ENCODE results near the gene VAV2. TPM values are rescaled to one million over a fixed set of nuclear protein-coding genes. Genes with fewer than 3 reads are reported as not detected.

The VAV2 gene
- total and polyA plus RNA-seq, 4 donors, result 4.9 to 26.4 (median 17.0) TPM

DNA sequence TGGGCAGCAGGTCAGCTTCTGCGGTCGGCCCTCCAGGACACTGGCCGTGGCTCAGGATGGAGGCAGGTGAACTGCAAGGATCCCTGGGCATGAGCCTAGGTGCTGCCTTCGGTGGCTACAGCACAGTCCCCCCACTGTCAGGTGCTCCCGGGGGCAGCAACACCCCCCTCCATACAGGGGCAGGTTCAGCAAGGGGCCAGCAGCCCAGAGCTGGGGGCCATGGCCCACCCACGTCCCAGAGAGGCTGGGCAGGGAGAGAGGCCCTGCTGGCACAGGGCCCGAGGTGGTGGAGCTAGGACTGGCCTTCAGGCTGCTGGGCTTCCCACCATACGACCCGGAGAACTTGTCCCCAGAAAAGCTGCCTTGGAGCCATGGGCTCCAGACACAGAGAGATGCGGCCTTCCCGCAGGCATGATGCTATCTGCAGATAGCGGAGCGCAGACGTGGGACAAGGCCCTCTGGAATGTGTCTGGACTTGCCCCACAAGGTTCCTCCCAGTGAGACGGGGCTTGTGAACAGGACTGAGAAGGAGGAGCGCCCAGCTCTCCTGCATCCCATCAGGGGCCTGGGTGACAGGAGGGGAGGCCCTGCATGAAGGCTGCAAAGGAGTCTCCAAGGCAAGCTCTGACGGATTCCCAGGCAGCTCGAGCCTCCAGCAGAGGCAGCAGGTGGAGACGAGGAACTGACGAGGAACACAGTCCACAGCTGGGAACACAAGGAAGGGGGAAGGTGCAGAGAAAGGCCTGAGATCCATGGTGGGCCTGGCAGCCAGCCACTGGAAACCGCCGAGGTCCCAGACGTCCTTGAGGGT is 111.1 kb downstream of the VAV2 start:
- WGBS, result 73% methylated on average over 23 of the region's 23 CpGs
- no peaks in the 10 kb centered on the region for H3K36me3 ChIP-seq (ENCODE audit: control insufficient read depth in 4 of 4, insufficient read depth in 3 of 4, low read depth in 1 of 4, low read length in 3 of 4)

DNA sequence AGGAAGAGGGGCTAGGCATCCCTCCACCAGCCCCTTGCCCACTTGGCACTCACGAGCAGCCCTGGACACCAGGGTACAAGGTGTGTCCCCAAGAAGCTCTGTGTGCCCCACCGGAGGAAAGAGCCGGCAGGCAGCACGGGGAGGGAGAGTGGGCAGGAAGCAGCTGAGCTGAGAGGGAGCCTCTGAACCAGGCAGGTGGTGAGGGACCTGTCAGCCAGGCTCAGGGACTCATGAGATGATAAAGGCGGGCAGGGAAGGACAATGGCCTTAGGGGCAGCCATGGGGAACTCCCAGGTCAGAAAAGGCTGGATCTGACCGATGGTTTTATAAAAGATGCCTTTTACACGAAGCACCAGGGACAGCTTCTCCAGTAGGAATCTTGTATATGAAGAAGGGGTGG is 112.0 kb downstream of the VAV2 start:
- TF ChIP-seq FOXA1 (IDR thresholded peaks at IDR 0.05) (no peak), FOXA2 (IDR thresholded peaks at IDR 0.05) (no peak), GABPA (IDR thresholded peaks at IDR 0.05 in 1 of 2, conservative IDR thresholded peaks at IDR 0.05 in 1 of 2) (no peak), HNF4G (IDR thresholded peaks at IDR 0.05) (no peak), EGR1 (IDR thresholded peaks at IDR 0.05; ENCODE audit: low read depth in 2 of 2) (no peak), RXRA (IDR thresholded peaks at IDR 0.05) (peak in 1 of 2 donors; percentile 30), NR2F2 (IDR thresholded peaks at IDR 0.05) (no peak), ZBTB33 (IDR thresholded peaks at IDR 0.05) (no peak), RAD21 (IDR thresholded peaks at IDR 0.05) (no peak)
- Histone ChIP-seq H3K4me3 (ENCODE audit: low read depth in 1 of 3, low read length in 3 of 3) (no peak overlapping the region), H3K9me3 (ENCODE audit: control insufficient read depth in 4 of 4, low read length in 3 of 4) (no peaks in the 10 kb centered on the region), H3K27me3 (ENCODE audit: control insufficient read depth in 4 of 4, insufficient read depth in 4 of 4, low read length in 3 of 4) (no peaks in the 10 kb centered on the region), H3K36me3 (ENCODE audit: control insufficient read depth in 4 of 4, insufficient read depth in 3 of 4, low read depth in 1 of 4, low read length in 3 of 4) (no peaks in the 10 kb centered on the region), H3K4me1 (ENCODE audit: control insufficient read depth in 4 of 4, insufficient read depth in 4 of 4, low read length in 3 of 4) (peaks cover 40 to 98% (median 75%) of the 10 kb centered on the region in 4 donors), H3K27ac (ENCODE audit: low read depth in 1 of 2, low read length in 2 of 2) (peak overlapping the region; percentile 84 to 99), H3K9ac (ENCODE audit: low read depth in 1 of 2, low read length in 2 of 2) (peak overlapping the region in 1 of 2 donors; percentile 51)
- DNase-seq (ENCODE audit: low spot score), result no peak
- WGBS, result 65% methylated on average over 7 of the region's 7 CpGs

More for the DNA sequence above, 111.1 kb downstream of the VAV2 start:
- Histone ChIP-seq H3K4me3 (ENCODE audit: low read depth in 1 of 3, low read length in 3 of 3) (no peak overlapping the region), H3K27ac (ENCODE audit: low read depth in 1 of 2, low read length in 2 of 2) (peak overlapping the region; percentile 84 to 99), H3K9ac (ENCODE audit: low read depth in 1 of 2, low read length in 2 of 2) (peak overlapping the region; percentile 50 to 69), H3K9me3 (ENCODE audit: control insufficient read depth in 4 of 4, low read length in 3 of 4) (no peaks in the 10 kb centered on the region), H3K27me3 (ENCODE audit: control insufficient read depth in 4 of 4, insufficient read depth in 4 of 4, low read length in 3 of 4) (no peaks in the 10 kb centered on the region), H3K4me1 (ENCODE audit: control insufficient read depth in 4 of 4, insufficient read depth in 4 of 4, low read length in 3 of 4) (peaks cover 44 to 98% (median 78%) of the 10 kb centered on the region in 4 donors)
- no peak for DNase-seq (ENCODE audit: low spot score)
- no peak for TF ChIP-seq GABPA (IDR thresholded peaks at IDR 0.05 in 1 of 2, conservative IDR thresholded peaks at IDR 0.05 in 1 of 2)
- TF ChIP-seq, protein P1, sequence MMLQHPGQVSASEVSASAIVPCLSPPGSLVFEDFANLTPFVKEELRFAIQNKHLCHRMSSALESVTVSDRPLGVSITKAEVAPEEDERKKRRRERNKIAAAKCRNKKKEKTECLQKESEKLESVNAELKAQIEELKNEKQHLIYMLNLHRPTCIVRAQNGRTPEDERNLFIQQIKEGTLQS (IDR thresholded peaks at IDR 0.05), result no peak

GRCh38 chr9:133879615-133880014 is 112.5 kb downstream of the VAV2 start:
- Histone ChIP-seq H3K27ac (ENCODE audit: low read depth in 1 of 2, low read length in 2 of 2) (peak overlapping the region; percentile 84 to 99), H3K4me1 (ENCODE audit: control insufficient read depth in 4 of 4, insufficient read depth in 4 of 4, low read length in 3 of 4) (peaks cover 37 to 95% (median 71%) of the 10 kb centered on the region in 4 donors)
- no peak for DNase-seq (ENCODE audit: low spot score)
- no peak for TF ChIP-seq EGR1 (IDR thresholded peaks at IDR 0.05; ENCODE audit: low read depth in 2 of 2)
- TF ChIP-seq FOXA1 (IDR thresholded peaks at IDR 0.05), result no peak
- no peak for TF ChIP-seq FOXA2 (IDR thresholded peaks at IDR 0.05)
- no peak for TF ChIP-seq RAD21 (IDR thresholded peaks at IDR 0.05)
- no peak for TF ChIP-seq RXRA (IDR thresholded peaks at IDR 0.05)
- TF ChIP-seq, protein P1 (IDR thresholded peaks at IDR 0.05), result no peak
- TF ChIP-seq, protein P2, sequence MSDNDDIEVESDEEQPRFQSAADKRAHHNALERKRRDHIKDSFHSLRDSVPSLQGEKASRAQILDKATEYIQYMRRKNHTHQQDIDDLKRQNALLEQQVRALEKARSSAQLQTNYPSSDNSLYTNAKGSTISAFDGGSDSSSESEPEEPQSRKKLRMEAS (IDR thresholded peaks at IDR 0.05), result no peak
- TF ChIP-seq SP1 (IDR thresholded peaks at IDR 0.05), result no peak
- TF ChIP-seq, protein P3, sequence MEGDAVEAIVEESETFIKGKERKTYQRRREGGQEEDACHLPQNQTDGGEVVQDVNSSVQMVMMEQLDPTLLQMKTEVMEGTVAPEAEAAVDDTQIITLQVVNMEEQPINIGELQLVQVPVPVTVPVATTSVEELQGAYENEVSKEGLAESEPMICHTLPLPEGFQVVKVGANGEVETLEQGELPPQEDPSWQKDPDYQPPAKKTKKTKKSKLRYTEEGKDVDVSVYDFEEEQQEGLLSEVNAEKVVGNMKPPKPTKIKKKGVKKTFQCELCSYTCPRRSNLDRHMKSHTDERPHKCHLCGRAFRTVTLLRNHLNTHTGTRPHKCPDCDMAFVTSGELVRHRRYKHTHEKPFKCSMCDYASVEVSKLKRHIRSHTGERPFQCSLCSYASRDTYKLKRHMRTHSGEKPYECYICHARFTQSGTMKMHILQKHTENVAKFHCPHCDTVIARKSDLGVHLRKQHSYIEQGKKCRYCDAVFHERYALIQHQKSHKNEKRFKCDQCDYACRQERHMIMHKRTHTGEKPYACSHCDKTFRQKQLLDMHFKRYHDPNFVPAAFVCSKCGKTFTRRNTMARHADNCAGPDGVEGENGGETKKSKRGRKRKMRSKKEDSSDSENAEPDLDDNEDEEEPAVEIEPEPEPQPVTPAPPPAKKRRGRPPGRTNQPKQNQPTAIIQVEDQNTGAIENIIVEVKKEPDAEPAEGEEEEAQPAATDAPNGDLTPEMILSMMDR (IDR thresholded peaks at IDR 0.05; ENCODE audit: low read depth, low read length, missing input control), result no peak
- no peak for TF ChIP-seq ZBTB33 (IDR thresholded peaks at IDR 0.05)
- TF ChIP-seq NR2F2 (IDR thresholded peaks at IDR 0.05), result no peak
- TF ChIP-seq TAF1 (conservative IDR thresholded peaks at IDR 0.05), result no peak
- TF ChIP-seq JUND (IDR thresholded peaks at IDR 0.05), result no peak

More at GRCh38 chr9:133879615-133880014, 112.5 kb downstream of the VAV2 start:
- no peaks in the 10 kb centered on the region for H3K27me3 ChIP-seq (ENCODE audit: control insufficient read depth in 4 of 4, insufficient read depth in 4 of 4, low read length in 3 of 4)
- H3K36me3 ChIP-seq (ENCODE audit: control insufficient read depth in 4 of 4, insufficient read depth in 3 of 4, low read depth in 1 of 4, low read length in 3 of 4), result no peaks in the 10 kb centered on the region
- no peak overlapping the region for H3K9ac ChIP-seq (ENCODE audit: low read depth in 1 of 2, low read length in 2 of 2)
- H3K4me3 ChIP-seq (ENCODE audit: low read depth in 1 of 3, low read length in 3 of 3), result no peak overlapping the region
- H3K9me3 ChIP-seq (ENCODE audit: control insufficient read depth in 4 of 4, low read length in 3 of 4), result no peaks in the 10 kb centered on the region
- WGBS, result 75% methylated on average over 11 of the region's 11 CpGs
